Right forelimb (tissue), 1 donor: ENCODE results near the gene ETV6.

Experiments
- DNase-seq: peaks from one replicate; pipeline ENCODE4 v3.0.0-alpha.2; 2018

The ETV6 gene

GRCh38 chr12:11746024-11746771 is 96.7 kb downstream of the ETV6 start:
- no peak for DNase-seq

DNA sequence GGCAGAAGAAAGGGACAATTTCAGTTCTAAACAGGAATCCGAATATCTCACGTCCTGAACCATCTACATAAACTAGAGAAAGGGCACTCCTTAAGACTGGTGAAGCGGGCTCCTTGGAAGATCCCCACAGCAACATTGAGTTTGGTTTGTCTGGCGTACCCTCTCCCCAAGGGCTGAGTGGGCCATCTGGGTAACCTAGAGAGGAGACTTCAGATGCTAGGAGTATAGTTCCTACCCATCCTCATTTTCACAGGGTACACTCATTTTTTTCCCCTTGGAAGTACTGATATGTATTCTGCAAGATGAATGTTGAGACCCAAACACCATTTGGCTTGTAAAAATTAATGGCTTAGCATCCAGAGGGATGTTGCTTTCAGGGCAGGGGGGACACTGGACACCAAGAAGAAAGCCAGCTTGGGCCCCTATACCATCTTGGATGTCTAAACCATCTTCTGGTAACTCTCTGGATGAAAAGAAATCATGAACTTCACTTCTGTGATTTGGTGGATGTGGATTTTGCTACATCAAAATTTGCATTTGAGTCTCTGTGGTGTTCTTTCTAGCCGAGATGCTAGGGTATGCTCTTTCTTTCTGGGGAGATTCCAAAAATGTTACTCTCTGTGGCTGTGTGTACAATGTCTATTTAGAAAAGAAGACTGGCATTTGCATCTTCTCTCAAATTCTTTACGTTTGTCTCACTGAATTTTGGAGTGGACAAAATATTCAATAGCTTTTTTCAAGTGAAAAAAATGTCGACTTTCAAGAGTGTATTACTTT is 97.7 kb downstream of the ETV6 start:
- DNase-seq, result no peak

DNA sequence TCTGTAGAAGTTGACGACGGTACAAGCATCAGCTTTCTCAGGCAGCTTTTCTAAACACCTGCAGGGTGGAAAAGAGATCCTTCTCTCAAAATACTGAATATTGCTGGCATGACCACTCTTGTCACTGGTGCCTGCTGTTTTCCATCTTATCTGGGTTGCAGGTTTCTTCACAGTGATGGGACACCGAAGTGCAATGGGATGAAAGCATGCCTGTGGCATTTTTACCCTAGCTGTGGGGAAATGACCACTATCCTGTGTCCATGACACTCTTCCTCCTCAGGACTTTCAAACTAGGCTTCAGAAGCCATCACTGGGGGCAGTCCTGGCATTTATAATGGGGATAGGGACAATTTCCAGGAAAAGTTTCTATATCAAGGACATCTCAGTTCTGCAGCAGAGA is 98.5 kb downstream of the ETV6 start:
- DNase-seq, result no peak

DNA sequence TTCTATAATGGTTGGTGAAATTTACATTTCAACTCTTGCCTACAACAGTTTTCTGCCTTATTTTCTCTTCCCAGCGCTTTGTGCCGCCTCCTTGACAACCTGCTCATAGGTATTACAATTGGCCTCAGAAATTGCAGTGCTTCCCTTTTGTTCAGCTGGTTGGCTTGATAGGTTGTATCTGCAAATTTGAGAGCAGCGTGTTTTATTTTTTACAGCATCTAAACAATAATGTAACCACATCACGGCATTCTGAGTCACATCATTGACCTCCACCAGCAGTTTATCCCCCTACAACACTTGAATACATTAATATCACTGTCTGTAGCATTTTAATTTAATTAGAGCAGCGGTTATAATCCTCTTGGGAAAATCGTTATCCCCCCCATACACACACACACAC is 99.4 kb downstream of the ETV6 start:
- DNase-seq, result no peak

- DNase-seq, result no peak
These were observed 100.6 kb downstream of the ETV6 start for GRCh38 chr12:11749943-11750690.

DNA sequence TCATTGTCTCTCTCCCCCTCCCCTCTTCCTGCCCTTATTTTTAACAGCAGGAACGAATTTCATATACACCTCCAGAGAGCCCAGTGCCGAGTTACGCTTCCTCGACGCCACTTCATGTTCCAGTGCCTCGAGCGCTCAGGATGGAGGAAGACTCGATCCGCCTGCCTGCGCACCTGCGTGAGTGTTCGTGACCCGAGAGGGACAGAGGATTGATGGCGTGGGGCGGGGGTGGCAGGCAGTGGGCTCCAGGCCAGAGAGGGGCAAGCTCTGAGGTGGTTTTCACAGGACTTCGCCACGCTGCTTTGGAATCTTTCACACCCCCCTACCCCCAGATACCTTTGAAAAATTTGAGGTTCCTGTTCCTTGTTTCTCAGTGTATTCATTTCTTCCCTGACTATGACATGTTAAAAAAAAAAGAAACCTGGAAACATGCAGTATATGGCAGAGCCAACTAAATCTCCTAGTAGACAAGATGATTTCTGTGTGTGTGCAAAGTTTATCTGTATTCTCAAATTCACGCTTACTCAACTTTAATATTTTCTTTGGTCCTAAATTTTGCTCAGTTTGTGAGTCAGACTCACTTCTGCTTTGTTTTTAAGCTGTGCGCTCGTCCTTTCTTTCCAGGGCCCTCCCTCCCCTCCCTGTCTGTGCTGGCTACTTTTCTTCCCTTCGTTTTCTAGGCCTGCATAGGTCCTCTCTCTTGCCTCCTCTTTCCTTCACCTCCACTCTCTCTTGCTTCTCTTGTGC is 103.1 kb downstream of the ETV6 start:
- no peak for DNase-seq

DNA sequence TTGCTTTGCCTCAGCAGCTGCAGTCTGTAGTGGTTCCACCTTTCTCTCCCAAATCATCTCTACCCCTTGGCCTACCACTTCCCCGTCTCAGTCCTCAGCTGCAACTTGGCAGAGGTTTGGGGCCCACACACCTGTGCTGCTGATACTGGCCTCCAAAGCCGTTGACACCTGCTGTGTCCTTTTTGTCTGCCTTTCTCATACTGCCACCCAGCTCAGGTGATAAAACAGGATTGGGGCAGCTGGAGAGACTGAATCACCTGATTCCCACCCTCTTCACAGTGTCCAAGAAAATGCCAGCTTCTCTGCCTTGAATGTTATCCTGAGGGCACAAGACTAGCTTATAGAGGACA is 103.7 kb downstream of the ETV6 start:
- DNase-seq, result no peak

DNA sequence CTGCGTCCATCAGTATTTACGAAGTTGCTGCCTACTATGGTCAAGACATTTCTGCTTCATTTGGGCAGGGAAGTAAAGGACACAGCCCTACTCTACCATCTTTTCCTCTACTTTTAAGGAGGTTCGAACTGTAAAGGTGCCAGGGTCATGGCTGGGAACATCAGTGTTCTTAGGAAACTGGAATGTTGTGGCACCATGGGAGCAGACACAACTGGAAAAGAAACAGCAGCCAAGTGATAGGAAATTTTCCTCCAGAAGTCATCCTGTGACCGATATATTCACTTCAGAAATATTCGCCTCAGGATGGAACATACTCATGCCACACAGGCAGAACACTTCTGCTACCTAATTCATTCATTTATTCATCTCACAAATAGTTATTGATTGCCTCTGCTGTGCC is 104.4 kb downstream of the ETV6 start:
- DNase-seq, result no peak

- DNase-seq, result no peak
These were observed 104.8 kb downstream of the ETV6 start for GRCh38 chr12:11754256-11754655.

DNA sequence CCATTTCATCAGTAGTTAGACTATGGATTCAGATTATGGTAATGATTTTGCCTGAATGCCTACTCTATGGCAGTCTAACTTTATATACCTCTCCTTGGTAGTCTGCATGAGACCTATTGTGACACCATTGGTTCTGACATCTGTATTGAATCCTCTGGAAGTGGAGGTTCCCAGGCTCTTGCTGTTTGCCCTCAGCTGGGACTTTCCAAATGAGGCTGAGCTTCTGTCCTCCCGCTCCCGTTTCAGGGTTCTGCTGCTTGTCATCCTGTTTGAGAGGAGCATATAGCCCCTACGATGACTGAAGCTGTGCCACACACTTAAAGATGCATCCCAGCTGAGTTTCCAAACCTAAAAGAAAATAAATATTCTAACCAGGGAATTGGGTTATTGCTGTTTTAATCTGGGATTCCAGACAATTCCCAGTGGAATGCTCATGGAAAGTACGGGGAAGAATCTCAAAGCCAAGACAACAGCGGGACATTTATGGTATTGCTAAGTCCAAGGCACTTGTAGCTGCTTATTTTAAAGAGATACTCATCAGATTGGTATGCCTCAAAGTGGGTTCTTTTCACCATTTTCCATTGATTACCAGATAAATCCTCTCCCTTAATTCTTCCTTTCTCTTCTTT is 105.9 kb downstream of the ETV6 start:
- DNase-seq, result no peak

- no peak for DNase-seq
These were observed 106.5 kb downstream of the ETV6 start for GRCh38 chr12:11756022-11756421.

GRCh38 chr12:11756523-11756922 is 107.0 kb downstream of the ETV6 start:
- no peak for DNase-seq

- no peak for DNase-seq
These were observed 107.6 kb downstream of the ETV6 start for GRCh38 chr12:11757095-11757494.

DNA sequence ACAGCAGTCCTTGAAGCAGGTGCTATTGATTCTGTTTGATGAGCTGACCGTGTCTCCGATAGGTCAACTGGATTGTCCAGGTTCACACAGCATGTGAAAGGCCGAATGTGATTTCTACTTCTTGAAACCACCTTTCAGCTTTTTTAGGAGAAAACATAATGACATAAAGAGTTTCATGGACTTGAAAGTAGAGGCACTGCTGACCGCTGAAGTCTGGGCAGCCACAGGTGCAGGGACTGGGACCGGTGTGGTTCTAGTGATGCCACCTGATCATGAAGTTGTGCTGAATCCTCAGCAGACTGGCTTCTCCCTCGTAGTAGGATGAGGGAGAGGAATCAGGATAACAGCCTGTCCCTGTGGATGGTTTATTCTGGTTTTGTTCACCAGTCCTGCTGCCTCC is 108.1 kb downstream of the ETV6 start:
- DNase-seq, result no peak

- no peak for DNase-seq
These were observed 108.6 kb downstream of the ETV6 start for GRCh38 chr12:11758087-11758486.

GRCh38 chr12:11758510-11759493 is 109.3 kb downstream of the ETV6 start:
- no peak for DNase-seq

DNA sequence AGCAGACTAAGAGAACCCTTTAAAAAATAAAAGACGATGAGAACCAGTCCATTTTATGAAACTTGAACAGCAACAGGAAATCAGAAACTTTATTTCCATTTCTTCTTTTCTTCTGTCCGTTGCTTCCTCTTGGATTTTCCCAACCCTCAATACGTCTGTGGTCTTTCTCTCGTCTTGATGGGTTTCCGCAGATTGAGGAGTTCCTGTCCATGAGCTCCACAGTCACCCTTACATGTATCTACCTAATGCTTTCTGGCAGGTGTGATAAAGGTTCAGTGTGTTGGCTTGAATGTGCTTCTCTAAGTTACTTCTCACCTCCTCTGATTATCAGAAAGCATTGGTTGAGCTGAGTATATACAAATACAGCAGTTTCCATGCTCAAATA is 110.0 kb downstream of the ETV6 start:
- no peak for DNase-seq

DNA sequence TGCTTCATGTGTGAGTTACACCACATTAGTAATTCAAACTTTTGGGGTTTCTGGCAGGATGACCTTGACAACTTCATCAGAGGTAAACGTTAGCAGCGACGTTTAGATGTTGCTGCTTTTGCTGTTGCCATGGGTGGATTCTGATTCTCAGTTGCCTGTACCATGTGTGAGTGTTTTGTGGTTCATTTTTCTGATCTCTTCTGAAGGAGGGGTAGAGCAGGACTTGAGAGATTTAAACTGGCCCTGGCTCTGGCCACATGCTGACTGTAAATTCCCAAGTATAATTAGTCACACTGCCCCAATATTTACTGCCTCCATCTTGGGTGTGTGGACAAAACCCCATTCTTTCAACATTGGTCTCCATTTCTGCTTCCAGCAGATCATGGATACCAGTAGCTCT is 110.4 kb downstream of the ETV6 start:
- DNase-seq, result no peak

DNA sequence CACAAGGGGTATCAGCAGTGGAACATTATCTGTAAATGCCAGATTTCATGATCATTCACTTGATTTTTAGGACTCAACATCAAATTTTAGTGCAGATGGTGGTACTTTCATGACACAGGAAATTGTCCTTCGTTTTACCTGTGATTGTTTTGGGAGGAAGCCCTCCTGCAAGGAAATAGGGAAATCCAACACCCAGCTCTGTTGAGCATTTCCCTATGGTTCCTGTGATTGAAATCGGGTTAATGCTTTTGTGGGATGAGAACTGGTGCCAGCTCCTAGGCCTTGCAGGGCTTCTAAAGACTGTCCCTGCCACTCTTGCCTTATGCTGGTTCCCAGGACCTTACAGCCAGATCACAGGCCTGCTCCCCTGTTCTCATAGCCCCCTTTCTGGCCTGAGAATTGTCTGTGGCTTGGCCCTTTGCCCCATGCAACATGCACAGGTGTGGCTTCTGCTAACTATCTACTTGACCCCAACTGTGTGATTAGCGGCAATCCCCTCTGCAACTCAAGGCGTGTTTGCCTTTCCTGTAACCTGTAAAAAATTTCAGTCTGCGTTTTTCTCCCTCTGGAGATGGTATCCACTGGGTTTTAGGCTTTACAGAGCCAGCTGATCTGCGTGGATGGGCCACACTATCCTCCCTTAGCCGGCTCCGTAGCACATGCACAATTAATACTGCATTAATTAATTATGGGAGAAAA is 112.5 kb downstream of the ETV6 start:
- DNase-seq, result no peak

- no peak for DNase-seq
These were observed 113.4 kb downstream of the ETV6 start for GRCh38 chr12:11762723-11763326.
